ENCODE results near the gene SVIL. TPM values are rescaled to one million over a fixed set of nuclear protein-coding genes. Genes with fewer than 3 reads are reported as not detected.
"Not testable (repeated sequence)": the region's sequence is repeated elsewhere in the genome, so short reads cannot be mapped to it uniquely, and the experiment has no call there.

SVIL gene
- polyA plus RNA-seq, 3 donors = 34.4 to 37.2 (median 35.1) TPM

GRCh38 chr10:29546773-29547313, 87.9 kb downstream of the SVIL start:
- DNase-seq (ENCODE audit: low read depth in 3 of 3, low spot score in 2 of 3) = no peak

- DNase-seq (ENCODE audit: low read depth in 3 of 3, low spot score in 2 of 3) = no peak
Measured at GRCh38 chr10:29545122-29545521, 89.6 kb downstream of the SVIL start.

GRCh38 chr10:29543715-29544114, 91.1 kb downstream of the SVIL start:
- no peak for DNase-seq (ENCODE audit: low read depth in 3 of 3, low spot score in 2 of 3)

DNA sequence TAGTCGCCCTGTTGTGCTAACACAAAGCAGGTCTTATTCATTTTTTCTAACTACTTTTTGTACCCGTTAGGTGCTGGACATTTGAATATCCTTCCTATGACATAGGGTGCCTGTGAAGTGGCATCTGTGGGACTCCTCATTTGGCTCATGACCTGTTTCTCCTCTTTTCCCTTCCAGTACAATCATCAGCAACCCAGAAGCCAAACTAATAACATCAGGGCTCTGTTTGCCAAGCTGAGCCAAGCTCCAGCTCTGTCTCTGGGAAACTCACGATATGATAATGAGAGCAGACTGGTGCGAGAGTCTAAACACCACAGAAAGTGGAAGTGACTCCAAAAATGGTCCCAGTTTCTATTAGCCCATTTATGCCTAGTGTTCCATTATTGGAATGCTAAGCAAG, 92.0 kb downstream of the SVIL start:
- no peak for DNase-seq (ENCODE audit: low read depth in 3 of 3, low spot score in 2 of 3)

- no peak for DNase-seq (ENCODE audit: low read depth in 3 of 3, low spot score in 2 of 3)
Measured at GRCh38 chr10:29541422-29542210, 93.2 kb downstream of the SVIL start.

- DNase-seq (ENCODE audit: low read depth in 3 of 3, low spot score in 2 of 3) = no peak
Measured at GRCh38 chr10:29540016-29540415, 94.8 kb downstream of the SVIL start.

- no peak for DNase-seq (ENCODE audit: low read depth in 3 of 3, low spot score in 2 of 3)
Measured at GRCh38 chr10:29539412-29539811, 95.4 kb downstream of the SVIL start.

GRCh38 chr10:29537799-29538198, 97.0 kb downstream of the SVIL start:
- no peak for DNase-seq (ENCODE audit: low read depth in 3 of 3, low spot score in 2 of 3)

- DNase-seq (ENCODE audit: low read depth in 3 of 3, low spot score in 2 of 3) = not testable (repeated sequence)
Measured at GRCh38 chr10:29536691-29537090, 98.1 kb downstream of the SVIL start.

- DNase-seq (ENCODE audit: low read depth in 3 of 3, low spot score in 2 of 3) = no peak
Measured at GRCh38 chr10:29535778-29536453, 98.9 kb downstream of the SVIL start.

- DNase-seq (ENCODE audit: low read depth in 3 of 3, low spot score in 2 of 3) = peak in 1 of 3 donors; percentile 47
Measured at GRCh38 chr10:29535012-29535777, 99.6 kb downstream of the SVIL start.

DNA sequence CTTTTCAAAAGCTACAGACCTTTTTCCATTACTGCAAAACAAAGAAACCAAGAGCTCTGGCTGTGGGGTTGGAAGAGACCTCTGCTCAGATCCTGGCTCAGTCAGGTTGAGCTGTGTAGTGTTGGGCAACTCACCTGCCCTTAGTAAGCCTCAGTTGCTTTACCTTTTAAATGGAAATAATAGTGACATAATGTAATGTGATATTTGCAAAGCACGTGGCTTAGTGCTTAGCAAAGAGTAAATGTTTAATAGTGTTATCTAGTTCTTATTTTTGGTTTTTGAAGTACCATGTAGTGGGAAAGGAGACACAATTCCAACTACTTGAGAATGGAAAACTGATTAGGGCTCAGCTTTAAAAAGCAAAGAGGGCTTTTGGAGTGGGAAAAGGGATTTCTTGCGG, 100.2 kb downstream of the SVIL start:
- DNase-seq (ENCODE audit: low read depth in 3 of 3, low spot score in 2 of 3) = no peak

- no peak for DNase-seq (ENCODE audit: low read depth in 3 of 3, low spot score in 2 of 3)
Measured at GRCh38 chr10:29533696-29534285, 101.0 kb downstream of the SVIL start.

GRCh38 chr10:29533046-29533445, 101.7 kb downstream of the SVIL start:
- DNase-seq (ENCODE audit: low read depth in 3 of 3, low spot score in 2 of 3) = no peak

DNA sequence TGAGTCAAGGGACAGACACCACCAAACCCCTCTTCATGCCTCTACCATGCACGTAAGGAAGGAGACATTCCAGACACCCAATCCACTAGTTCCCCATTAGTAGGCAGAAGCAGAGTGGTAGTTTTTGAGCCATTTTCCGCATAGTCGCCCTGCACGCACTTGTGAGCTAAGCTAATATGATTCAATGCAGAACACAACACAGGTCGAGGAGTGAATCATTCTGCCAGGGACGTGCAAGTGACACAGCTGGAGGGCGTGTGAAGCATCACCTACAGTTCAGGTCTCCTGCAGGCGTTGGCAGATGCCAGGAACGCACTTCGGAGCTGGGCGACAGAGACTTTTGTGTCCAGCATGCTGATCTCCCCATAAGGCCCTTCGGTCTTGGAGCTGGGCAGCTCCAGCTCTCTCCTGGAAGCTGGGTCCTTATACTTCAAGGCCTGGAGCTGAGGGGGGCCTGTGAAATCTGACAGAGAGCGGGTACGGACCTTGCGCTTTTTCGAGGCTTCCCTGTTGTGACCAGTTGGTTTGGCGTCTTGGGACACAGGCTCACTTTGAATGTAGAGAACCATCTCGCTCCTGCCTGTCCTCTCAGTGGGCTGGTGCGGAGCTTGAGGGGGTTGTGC, 102.4 kb downstream of the SVIL start:
- no peak for DNase-seq (ENCODE audit: low read depth in 3 of 3, low spot score in 2 of 3)

GRCh38 chr10:29530112-29530976, 104.4 kb downstream of the SVIL start:
- DNase-seq (ENCODE audit: low read depth in 3 of 3, low spot score in 2 of 3) = no peak

DNA sequence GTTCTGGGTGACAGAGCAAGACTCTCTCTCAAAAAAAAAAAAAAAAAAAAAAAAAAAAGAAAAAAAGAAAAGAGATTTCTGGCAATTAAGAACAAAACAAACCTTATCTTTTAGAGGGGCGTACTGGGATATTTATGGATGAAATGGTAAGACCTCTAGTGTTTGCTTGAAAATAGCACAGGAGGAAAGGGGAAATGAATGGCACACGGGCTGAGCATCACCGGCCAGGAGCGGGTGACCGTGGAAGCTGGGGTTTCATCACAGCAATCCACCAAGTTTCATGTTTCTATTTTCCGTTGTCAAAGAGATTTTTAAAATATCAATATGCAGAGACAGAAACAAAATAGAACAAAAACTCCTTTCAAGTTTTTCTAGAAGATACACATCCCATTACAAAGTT, 105.6 kb downstream of the SVIL start:
- no peak for DNase-seq (ENCODE audit: low read depth in 3 of 3, low spot score in 2 of 3)

DNA sequence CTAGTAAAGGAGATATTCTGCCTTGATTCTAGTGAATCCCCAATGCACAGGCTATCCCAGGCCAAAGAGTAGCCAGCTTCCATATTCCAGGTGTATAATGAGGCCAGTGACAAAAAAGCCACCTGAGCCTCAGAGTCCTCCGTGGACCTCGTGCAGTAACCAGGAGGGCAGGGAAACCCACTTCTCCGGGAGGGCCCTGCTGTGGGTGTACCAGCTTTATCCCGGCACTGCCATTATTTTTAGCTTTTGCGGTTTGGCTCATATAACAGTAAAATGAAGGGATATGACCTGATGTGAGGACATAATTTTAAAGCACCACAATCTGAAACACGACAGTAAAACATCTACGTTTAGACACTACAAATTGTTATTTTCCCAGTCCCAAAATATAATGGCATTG, 109.0 kb downstream of the SVIL start:
- DNase-seq (ENCODE audit: low read depth in 3 of 3, low spot score in 2 of 3) = no peak

- no peak for DNase-seq (ENCODE audit: low read depth in 3 of 3, low spot score in 2 of 3)
Measured at GRCh38 chr10:29524720-29525119, 110.1 kb downstream of the SVIL start.

Measured in right renal cortex interstitium (tissue), 3 donors.